HepG2 (cell line): Measurements from ENCODE around the gene TMEM240. TPM values are rescaled to one million over a fixed set of nuclear protein-coding genes. Genes with fewer than 3 reads are reported as not detected.
"Not testable (repeated sequence)": the region's sequence is repeated elsewhere in the genome, so short reads cannot be mapped to it uniquely, and the experiment has no call there.

Source experiments
- CTCF ChIP-seq: sonication (generic); formaldehyde crosslinking; IDR thresholded peaks from 2 replicates; pipeline ENCODE4 v1.5.0; 2020; ENCODE audit warnings: mild to moderate bottlenecking, missing genetic modification reagents, moderate library complexity
- HNF1B ChIP-seq: sonication (generic); formaldehyde crosslinking; IDR thresholded peaks from 2 replicates; pipeline ENCODE4 v1.5.1; 2020; ENCODE audit warnings: mild to moderate bottlenecking, moderate library complexity, missing genetic modification reagents
- IKZF5 ChIP-seq: IDR thresholded peaks from 2 replicates; pipeline ENCODE4 v1.6.1; 2018; ENCODE audit warnings: missing genetic modification reagents, mild to moderate bottlenecking, missing compliant biosample characterization
- KAT7 ChIP-seq: IDR thresholded peaks from 2 replicates; pipeline ENCODE4 v1.6.1; 2018; ENCODE audit warnings: borderline replicate concordance, missing compliant biosample characterization
- MAZ ChIP-seq, 2 experiments: sonication (generic) in 1 of 2; formaldehyde crosslinking in 1 of 2; IDR thresholded peaks; 2 replicates each; pipeline versions ENCODE4 v1.5.0 to v1.6.1; 2012 to 2020; ENCODE audit warnings: low read depth in 2 of 2, mild to moderate bottlenecking in 2 of 2, borderline replicate concordance in 1 of 2, improper control_type of control experiment in 1 of 2, low read length in 1 of 2, missing genetic modification reagents in 1 of 2, moderate library complexity in 1 of 2
- MLX ChIP-seq: IDR thresholded peaks from 2 replicates; pipeline ENCODE4 v1.6.1; 2016
- MTERF4 ChIP-seq: sonication (generic); formaldehyde crosslinking; IDR thresholded peaks from 2 replicates; pipeline ENCODE4 v1.8.0; 2023; ENCODE audit warnings: mild to moderate bottlenecking, missing genetic modification reagents
- SALL1 ChIP-seq: sonication (generic); formaldehyde crosslinking; IDR thresholded peaks from 2 replicates; pipeline ENCODE4 v1.8.0; 2022; ENCODE audit warnings: mild to moderate bottlenecking, missing genetic modification reagents
- TARDBP ChIP-seq: sonication (generic); formaldehyde crosslinking; IDR thresholded peaks from 2 replicates; pipeline ENCODE4 v1.8.0; 2022; ENCODE audit warnings: mild to moderate bottlenecking, missing genetic modification reagents
- ZNF318 ChIP-seq: sonication (generic); formaldehyde crosslinking; IDR thresholded peaks from 2 replicates; pipeline ENCODE4 v1.4.0; 2020; ENCODE audit warnings: mild to moderate bottlenecking, missing genetic modification reagents
- ZNF430 ChIP-seq: sonication (generic); formaldehyde crosslinking; IDR thresholded peaks from 2 replicates; pipeline ENCODE4 v1.9.0; 2021; ENCODE audit warnings: mild to moderate bottlenecking, missing genetic modification reagents
- ZNF614 ChIP-seq: IDR thresholded peaks from 2 replicates; pipeline ENCODE4 v1.6.1; 2018; ENCODE audit warnings: missing biosample characterization, missing genetic modification reagents, inconsistent platforms, borderline replicate concordance
- polyA plus RNA-seq, 8 experiments: library from polyadenylated mRNA; depleted of rRNA in 3 of 8; stranded (reverse) in 7 of 8; unstranded in 1 of 8; fragments of >200 nt; fragmentation: Illumina TruSeq in 4 of 8; extraction: Trizol in 4 of 8; gene quantifications; 2 replicates each; pipeline versions ENCODE4 v1.2.1 to v1.2.3, GENCODE V29; 2011 to 2016; ENCODE audit warnings: low read depth in 4 of 8, missing spikeins in 1 of 8, mixed read lengths in 1 of 8; ENCODE audit not compliant: insufficient read depth in 1 of 8
- total RNA-seq, 5 experiments: library from RNA; depleted of rRNA; stranded (reverse); fragments of >200 nt; fragmentation: Illumina TruSeq; extraction: Trizol; gene quantifications; 2 replicates each; pipeline ENCODE4 v1.2.3, GENCODE V29; 2016; ENCODE audit warnings: low read depth in 1 of 5

The TMEM240 gene
- total and polyA plus RNA-seq, 2 of the 13 experiments (the other 11 are each of a cell fraction or from before 2014, with no cell fraction given): 0.17 TPM; not detected in 1

GRCh38 chr1:1504777-1505365, 35.6 kb downstream of the TMEM240 start (continued):
- TF ChIP-seq SALL1 (CRISPR knock-in tag) (0 out of 2 replicates have a peak, but pooled peaks have one; percentile 10), KAT7 (CRISPR knock-in tag) (0 out of 2 replicates have a peak, but pooled peaks have one; percentile 18), CTCF (CRISPR knock-in tag) (peak; percentile 79), MTERF4 (CRISPR knock-in tag) (peak; percentile 21; the same call in 1 of the 2 replicates), ZNF430 (0 out of 2 replicates have a peak, but pooled peaks have one; percentile 39), MAZ (CRISPR knock-in tag; IDR thresholded peaks at IDR 0.05; ENCODE audit: low read depth) (peak; percentile 38; the same call in 1 of the 2 replicates), HNF1B (CRISPR knock-in tag) (0 out of 2 replicates have a peak, but pooled peaks have one; percentile 26), ZNF614 (CRISPR knock-in tag) (0 out of 2 replicates have a peak, but pooled peaks have one; percentile 17), IKZF5 (CRISPR knock-in tag) (0 out of 2 replicates have a peak, but pooled peaks have one; percentile 43), TARDBP (CRISPR knock-in tag) (peak; percentile 67; the same call in 1 of the 2 replicates), MLX (CRISPR knock-in tag) (0 out of 2 replicates have a peak, but pooled peaks have one; percentile 39), ZNF318 (CRISPR knock-in tag) (0 out of 2 replicates have a peak, but pooled peaks have one; percentile 28)
- TF ChIP-seq MAZ (IDR thresholded peaks at IDR 0.05; ENCODE audit: borderline replicate concordance, low read depth, low read length): not testable (repeated sequence)
